GM21447 (cell line): ENCODE results near the gene SNX9.
"Not testable (repeated sequence)": the region's sequence is repeated elsewhere in the genome, so short reads cannot be mapped to it uniquely, and the experiment has no call there.

ENCODE experiments used
- ATAC-seq: cut with Tn5 transposase; IDR thresholded peaks from one replicate; pipeline ENCODE4 v1.9.1; 2021; ENCODE audit not compliant: unreplicated experiment

The SNX9 gene

DNA sequence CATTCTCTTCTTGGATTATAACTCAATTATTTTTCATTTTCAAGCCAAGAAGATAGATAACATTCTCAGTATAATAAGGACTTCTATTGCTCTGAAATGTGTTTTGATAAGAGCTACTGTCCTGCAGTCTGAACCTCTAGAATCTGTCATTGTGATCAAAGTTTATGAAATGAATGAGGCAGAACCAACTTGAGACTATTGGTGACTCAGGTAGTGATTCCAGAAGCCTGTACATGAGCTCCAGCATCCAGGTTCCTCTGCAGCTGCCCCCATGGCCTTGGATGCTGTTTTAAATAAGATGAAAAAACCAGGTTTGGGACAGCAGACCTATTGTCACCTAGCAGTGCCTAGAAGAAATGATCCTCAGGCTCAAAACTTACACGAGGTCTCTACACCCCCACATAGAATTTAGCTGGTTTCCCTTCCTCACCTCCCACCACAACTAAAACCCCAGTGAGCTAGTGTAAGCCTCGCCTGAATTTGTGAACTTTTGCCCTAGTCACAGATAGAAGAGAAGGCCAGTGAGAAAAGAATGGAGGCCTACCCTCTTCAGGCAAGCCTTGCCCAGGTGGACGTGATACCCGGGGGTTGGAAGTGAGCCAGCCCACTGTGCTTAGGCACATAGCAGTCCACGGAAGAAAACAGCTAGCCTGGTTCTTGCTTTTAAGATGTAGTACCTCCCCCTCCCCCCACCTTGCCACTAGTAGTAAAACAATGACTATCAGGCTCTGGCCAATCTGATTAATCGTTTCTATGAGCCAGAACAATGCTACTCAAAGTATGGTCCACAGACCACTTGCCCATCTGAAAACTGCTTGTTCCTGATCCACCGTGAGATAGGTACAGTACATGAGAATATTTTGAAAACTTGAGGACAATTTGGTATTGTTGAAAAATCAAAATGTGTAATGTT lies 85.6 kb downstream of the SNX9 start:
- ATAC-seq, result peak; percentile 65

DNA sequence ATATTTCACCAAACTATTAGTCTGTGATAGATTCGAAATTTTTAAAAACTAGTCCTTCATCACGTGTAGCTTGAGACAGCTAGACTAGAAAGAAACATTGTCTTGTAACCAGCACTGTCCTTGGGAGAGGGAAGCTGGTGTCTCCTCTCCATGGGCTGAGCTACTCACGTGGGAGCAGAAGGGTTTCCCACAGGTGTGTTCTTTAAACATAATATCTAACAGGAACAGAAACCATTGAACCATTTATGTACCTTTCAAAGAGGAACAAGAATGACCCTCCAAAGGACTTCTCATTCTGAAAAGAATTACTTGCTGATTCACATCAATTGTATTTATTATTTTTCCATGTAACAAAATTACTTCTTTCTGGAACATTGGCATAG lies 86.2 kb downstream of the SNX9 start:
- ATAC-seq, result no peak

DNA sequence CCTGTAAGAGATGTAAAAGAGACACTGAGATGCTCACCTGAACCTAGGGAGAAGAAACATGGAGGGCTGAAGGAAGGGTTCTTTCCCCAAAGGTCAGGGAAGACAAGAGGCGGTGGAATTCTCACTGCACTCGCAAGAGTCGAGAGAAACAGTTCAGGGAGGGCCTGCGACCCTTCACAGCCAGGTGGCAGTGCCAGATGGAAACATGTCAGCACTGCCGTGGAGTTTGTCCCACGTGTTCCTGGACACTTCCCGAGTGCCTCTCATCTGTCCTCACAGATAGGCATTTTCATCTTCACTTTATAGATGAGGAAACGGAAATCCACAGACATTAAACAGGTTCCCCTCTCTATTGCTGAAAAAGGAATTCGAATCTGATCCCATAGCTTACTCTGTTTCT lies 88.2 kb downstream of the SNX9 start:
- ATAC-seq, result no peak

- ATAC-seq, result no peak
Measured at GRCh38 chr6:157911786-157912185, 88.7 kb downstream of the SNX9 start.

DNA sequence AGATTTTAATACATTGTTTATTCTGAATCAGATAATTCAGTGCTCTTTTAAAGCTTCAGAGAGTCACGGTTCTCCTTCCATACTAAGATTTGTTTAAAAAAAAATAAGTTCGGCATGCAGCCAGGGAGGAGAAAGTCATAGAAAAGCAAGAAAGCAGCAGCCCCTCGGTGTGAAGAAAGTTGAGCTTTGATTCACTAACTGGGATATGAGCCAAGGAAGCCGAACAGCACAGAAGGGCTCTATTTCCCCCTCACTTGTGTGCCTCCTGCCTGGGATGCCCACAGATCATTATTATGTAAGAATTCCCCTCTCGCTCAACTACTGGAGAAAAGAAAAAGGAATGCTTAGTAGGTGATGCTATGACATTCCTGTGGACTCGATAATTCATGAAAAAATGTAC lies 89.3 kb downstream of the SNX9 start:
- no peak for ATAC-seq

DNA sequence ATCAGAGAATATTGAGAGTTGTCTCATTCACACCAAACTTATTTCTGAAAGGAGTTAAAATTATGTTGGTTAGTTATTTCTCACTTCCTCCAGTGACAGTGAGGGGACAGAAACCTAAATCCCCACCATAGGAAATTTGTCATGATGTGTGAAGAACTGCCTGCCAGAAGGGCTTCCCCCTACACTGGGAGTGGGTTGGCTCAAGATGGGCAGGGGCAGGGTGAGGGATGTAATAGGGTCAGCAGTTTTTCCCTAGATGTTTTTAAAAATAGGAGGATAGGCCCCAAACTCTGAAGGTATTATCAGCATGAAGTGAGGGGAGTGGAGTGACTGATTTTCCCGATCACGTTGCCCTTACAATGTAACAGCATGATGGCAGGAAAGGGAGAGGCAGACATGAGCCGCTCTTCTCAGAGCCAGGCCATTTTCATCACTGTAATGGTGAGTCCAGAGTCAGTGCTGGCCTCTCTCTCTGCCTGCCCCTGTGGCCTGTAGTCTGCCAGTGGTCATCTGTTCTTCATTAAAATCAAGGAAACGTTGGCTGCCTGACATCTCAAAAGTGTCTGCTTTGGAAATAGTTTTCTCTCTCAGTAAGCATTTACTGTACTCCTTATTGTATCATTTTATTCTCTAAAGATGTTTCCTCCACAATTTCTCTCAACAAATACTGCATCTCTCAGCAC lies 98.8 kb downstream of the SNX9 start:
- ATAC-seq, result no peak

- ATAC-seq, result no peak
Measured at GRCh38 chr6:157925771-157926170, 102.7 kb downstream of the SNX9 start.

DNA sequence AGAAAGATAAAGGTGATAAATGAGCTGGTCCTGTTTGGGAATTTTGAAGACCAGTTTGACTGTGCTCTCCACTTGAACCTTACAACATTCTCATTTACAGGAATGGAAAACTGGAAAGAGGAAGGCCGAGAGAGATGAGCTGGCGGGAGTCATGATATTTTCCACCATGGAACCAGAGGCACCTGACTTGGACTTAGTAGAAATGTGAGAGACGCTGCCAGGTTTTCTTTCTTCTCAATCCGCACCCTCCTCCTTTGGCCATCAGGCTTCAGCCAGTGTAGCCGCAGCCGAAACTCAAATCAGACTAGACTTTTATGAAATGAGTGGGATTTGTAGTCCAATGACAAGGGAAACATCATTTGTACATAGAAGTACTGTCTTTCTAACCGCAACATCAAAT lies 104.0 kb downstream of the SNX9 start:
- no peak for ATAC-seq

DNA sequence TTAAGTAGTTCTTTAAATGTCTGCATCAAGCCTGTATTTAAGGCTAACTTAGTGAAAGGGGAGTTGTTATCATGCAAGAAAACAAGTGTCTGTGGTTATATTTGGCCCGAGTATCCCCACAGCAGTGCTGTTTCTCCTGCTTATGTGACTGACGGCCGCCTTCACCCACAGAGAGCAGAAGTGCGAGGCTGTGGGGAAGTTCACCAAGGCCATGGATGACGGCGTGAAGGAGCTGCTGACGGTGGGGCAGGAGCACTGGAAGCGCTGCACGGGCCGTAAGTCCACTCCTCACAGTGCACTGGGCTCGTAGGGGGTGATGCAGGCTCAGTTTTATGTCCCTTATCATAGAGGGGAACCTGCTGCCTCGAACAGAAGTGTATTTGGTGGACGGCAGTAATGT lies 105.4 kb downstream of the SNX9 start:
- ATAC-seq, result no peak

DNA sequence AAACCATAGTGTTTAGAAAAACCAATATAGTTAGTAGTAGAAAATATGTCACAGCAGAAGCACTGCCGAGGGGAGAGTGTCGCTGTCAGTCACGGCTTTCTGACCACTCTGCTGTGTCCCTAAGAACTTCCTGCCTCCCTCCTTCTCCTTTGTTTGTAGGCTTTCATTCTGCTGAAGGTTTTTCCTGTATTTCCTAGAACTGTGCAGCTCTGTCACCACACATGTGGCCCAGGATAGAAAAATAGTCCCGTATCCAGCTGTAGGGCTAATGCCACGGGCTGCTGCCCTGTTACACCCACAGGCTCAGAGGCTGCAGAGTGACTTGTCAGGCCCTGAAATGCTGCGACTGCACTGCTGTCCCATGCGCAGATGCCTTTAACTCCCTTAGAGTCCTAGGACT lies 106.0 kb downstream of the SNX9 start:
- no peak for ATAC-seq

DNA sequence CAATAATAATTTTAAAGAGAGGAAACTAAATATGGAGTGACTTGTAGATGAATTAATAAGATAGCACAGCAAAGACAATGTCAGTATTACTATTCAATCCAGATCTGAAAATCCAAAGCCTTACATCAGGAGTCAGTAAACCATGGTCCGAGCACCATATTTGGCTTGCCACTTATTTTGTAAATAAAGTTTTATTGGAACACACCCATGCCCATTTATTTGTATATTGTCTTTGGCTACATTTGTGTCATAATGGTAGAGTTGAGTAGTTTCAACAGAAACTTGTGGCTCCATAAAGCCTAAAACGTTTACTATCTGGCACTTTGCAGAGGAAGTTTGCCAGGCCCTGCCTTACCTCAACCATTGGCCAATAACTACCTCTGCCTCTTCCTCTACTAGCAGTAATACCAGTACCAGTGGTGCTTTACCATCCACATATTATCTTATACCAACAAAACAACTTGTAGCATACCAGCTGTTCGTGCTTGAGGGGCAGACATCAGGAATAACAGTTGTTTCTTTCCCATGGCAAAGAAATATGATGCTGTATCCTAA lies 106.8 kb downstream of the SNX9 start:
- ATAC-seq, result no peak

DNA sequence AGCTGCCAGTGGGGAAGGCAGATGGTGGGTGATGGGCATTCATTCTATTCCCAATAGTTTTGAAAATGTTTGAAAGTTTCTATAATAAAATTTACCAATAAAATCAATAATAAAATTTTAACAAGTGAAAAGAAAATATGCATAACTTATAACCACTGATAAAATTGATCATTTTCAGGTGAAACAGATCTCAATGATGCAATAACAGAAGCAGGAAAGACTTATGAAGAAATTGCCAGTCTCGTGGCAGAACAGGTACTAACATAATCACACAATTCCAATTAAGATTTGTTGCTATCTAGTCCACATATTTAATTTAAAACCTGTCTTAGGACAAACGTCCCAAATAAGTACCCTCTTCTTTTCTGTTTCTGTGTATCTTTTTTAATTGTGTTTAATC lies 112.7 kb downstream of the SNX9 start:
- ATAC-seq, result no peak

GRCh38 chr6:157937318-157937717 lies 114.3 kb downstream of the SNX9 start:
- no peak for ATAC-seq

DNA sequence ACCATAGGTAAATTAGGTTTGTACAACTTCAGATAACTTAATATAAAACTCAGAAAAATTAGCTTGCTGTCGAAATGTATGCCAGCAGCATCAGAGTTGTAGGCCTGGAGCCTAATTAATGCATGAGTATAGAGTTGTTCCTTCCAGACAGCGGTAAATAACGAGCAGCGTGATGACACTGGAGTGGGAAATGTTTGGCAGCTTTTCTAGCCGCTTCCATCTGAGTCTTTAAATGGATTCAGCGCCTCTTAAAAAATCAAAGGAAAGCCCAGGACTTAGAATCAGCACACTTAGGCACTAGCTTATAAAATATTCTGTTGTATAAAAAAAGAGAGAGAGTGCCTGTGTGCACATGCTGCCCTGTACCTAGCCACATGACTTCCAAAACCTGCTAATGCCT lies 114.9 kb downstream of the SNX9 start:
- ATAC-seq, result no peak

DNA sequence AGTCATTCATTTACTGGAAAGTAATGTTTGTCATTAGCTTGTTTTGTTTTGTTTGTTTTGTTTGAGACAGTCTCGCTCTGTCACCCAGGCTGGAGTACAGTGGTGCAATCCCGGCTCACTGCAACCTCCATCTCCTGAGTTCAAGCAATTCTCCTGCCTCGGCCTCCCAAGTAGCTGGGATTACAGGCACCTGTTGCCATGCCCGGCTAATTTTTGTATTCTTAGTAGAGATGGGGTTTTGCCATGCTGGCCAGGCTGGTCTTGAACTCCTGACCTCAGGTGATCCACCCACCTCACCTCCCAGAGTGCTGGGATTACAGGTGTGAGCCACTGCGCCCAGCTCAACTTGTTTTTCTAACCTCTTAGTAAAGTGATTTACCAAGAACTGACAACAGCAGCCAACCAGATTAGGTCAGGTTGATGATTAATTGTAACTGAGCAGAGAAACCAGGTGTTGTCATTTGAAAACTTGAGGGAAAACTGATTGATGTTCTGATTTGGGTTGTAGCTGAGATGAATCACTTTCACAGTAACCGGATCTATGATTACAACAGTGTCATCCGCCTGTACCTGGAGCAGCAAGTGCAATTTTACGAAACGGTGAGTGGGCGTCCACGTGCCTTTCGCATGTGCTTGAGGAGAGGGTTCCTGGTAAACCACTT lies 117.5 kb downstream of the SNX9 start:
- ATAC-seq, result not testable (repeated sequence)

DNA sequence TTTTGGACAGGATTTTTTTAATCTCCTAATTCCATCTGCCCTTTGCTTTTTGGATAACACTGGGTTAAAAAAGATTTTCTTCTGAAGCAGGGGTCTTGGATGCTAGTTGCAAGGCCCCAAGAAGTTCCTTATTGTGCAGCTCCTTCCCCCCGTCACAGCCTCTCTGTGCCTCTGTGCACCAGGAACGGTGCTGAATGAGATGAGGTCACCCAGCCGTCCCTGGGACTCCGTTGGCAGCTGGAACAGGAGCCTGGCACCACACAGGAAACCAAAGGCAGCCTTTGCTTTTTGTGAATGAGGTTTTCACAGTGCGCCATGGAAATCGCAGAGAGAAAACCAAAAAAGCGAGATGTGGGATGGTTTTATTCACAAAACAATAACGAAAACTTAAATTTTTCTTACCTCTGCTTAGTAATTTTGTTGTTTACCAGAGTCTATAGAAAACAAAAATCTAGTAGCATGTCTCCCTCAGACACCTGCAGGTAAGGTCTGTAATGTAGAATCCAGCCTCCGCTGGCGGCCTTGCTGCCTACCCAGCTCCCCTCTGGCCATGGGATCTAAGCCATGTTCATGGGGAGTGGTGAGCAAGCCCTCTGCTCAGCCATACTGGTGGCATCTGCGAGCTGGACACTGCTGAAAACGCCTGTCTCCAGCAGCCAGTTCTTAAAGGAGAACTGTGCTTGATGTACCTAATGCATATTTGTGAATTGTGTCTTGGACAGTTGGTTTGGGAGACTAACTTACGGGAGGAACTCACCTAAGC lies 118.2 kb downstream of the SNX9 start:
- no peak for ATAC-seq

DNA sequence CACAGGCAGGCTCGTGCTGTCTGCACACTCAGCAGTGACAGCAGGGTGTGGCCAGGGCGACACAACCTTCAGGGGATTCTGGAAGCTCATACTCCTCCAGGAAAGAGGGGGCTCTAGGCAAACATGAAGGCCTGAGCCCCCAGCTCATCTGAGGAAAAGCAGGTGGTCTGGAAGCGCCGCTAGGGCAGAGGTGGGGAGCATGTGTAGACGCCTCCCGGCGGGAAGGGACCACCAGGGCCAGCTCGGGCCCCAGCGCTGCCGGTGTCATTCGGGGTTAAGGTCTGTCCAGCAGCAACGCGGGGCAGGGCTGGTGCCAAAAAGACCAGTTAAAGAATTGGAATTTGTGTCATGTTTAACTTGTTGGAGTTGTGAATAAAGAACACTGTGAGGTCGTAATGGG lies 119.3 kb downstream of the SNX9 start:
- no peak for ATAC-seq

DNA sequence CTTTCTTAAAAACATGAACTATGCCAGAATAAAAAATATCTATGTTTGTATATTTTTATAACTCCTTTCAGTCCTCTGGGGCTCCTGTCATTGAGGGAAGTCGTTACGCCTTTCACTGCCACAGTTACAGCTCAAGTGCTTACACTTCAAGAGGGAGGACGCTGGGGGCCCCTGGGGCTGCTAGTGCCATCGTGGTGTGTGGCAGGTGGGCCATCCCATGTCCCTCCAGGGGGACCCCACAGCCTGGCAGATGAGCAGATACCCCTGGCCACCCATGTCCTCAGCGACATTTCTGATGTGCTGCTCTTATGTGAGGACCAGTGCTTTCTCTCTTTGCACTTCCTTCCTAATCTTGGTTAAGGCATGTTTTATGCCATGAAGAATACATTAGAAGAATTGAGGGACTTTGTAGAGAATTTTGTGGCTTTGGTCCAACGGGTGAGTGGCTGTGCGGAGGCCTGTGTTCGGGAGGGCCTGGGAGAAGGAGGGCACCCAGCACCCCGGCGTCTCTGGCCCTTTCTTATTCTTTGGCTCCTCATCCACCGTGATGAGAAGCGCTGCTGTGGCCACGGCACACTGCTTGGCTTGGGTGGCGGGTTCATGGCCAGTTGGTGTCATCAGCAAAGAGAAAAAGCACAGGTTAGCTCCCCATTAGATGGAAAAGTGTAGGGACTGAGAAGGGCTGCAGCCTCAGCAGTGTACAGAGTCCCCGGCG lies 120.4 kb downstream of the SNX9 start:
- no peak for ATAC-seq

DNA sequence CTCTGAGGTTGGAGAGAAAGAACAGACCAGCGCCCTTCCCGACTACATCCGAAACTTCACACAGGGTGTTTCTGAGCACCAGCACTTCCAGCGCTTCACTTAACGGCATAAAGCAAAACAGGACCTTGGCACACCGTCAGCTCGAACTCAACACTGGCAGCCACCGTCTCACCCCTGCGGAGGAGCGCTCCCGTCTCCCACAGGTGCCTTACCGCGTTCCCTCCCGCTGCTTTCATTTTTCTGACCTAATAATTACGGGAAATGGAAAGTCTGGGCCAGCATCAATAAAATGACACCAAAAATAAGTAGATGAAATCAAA lies 120.9 kb downstream of the SNX9 start:
- no peak for ATAC-seq
